Karpas-422 (cell line): Measurements from ENCODE around the gene PTDSS2. TPM values are rescaled to one million over a fixed set of nuclear protein-coding genes. Genes with fewer than 3 reads are reported as not detected.

ENCODE experiments used
- DNase-seq: peaks from one replicate; pipeline ENCODE4 v3.0.0-alpha.2; 2015
- H2AFZ ChIP-seq: fragments of 200-600 bp; sonication (generic); 2 replicates; pipeline ENCODE4 v1.6.1; 2014; ENCODE audit warnings: antibody characterized with exemption, low read length, mixed read lengths
- H3K27ac ChIP-seq: fragments of 200-600 bp; sonication (generic); 2 replicates; pipeline ENCODE4 v1.5.1; 2014; ENCODE audit warnings: mild to moderate bottlenecking, low read length, moderate library complexity
- H3K27me3 ChIP-seq: fragments of 200-600 bp; sonication (generic); 2 replicates; pipeline ENCODE4 v1.6.1; 2014; ENCODE audit warnings: low read length, mixed read lengths
- H3K36me3 ChIP-seq: fragments of 200-600 bp; sonication (generic); 2 replicates; pipeline ENCODE4 v1.6.1; 2014; ENCODE audit warnings: low read length, mixed read lengths; ENCODE audit not compliant: insufficient read depth
- H3K4me1 ChIP-seq: fragments of 200-600 bp; sonication (generic); 2 replicates; pipeline ENCODE4 v1.6.1; 2014; ENCODE audit warnings: mild to moderate bottlenecking, low read length, mixed read lengths
- H3K4me2 ChIP-seq: fragments of 200-600 bp; sonication (generic); 2 replicates; pipeline ENCODE4 v1.6.1; 2014; ENCODE audit warnings: low read length, low read depth, mild to moderate bottlenecking; ENCODE audit not compliant: poor library complexity, severe bottlenecking
- H3K4me3 ChIP-seq: fragments of 200-600 bp; sonication (generic); 2 replicates; pipeline ENCODE4 v1.5.1; 2014; ENCODE audit warnings: mild to moderate bottlenecking, antibody characterized with exemption, low read length, mixed read lengths
- H3K79me2 ChIP-seq: fragments of 200-600 bp; sonication (generic); 2 replicates; pipeline ENCODE4 v1.6.1; 2014; ENCODE audit warnings: mild to moderate bottlenecking, low read length, mixed read lengths
- H3K9ac ChIP-seq: fragments of 200-600 bp; sonication (generic); 2 replicates; pipeline ENCODE4 v1.6.0; 2014; ENCODE audit warnings: low read length
- H3K9me2 ChIP-seq: fragments of 200-600 bp; sonication (generic), shearing (Covaris generic); replicated peaks from 2 replicates; pipeline ENCODE4 v1.6.0; 2014; ENCODE audit warnings: mild to moderate bottlenecking, low read length, moderate library complexity; ENCODE audit not compliant: insufficient read depth
- H3K9me3 ChIP-seq: fragments of 300-700, 200-600 bp; sonication (generic); 2 replicates; pipeline ENCODE4 v1.6.1; 2014; ENCODE audit warnings: low read length, mixed read lengths
- H4K20me1 ChIP-seq: fragments of 200-600 bp; sonication (generic); 2 replicates; pipeline ENCODE4 v1.6.1; 2014; ENCODE audit warnings: mild to moderate bottlenecking, antibody characterized with exemption, low read length, low read depth; ENCODE audit not compliant: insufficient read depth
- total RNA-seq: library from RNA; depleted of rRNA; stranded (reverse); fragments of >200 nt; shearing (Covaris generic); gene quantifications from 2 replicates; pipeline ENCODE4 v1.2.3, GENCODE V29; 2014; ENCODE audit warnings: low replicate concordance

PTDSS2 gene
- total RNA-seq, 1 experiment from 2014 or later, result 13.5 TPM

DNA sequence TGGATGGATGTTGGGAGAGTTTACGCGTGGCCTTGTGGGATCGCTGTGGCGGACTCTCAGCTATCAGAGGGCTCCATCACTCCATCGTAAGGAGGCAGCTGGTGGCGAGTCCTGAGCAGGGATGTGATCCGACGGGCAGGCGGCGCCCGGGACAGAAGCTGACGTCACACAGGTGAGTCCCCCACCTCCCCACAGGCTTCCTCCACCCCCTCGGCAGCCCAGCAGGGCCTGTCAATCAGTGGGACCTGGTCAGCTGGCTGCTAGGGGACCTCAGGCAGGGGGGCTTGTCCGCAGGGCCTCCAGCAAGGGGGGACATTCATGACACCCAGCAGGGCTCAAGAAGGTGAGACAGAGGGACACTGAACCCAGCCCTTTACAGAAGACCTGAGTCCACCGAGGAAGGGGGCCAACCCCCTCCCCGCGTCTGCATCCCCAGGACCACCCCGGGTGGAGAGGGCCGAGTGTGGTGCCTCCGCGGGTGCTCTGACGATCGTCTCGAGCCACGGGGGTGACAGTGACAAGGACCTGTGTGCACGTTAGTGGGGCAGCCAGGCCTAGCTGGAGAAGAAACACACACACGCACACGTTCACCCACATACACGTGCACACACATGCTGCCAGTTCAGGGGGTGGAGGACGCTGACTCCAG, 78.2 kb downstream of the PTDSS2 start:
- H3K36me3 ChIP-seq, result no peaks in the 10 kb centered on the region; the same call in 1 of the 2 replicates
- H3K4me1 ChIP-seq, result peaks cover 4% of the 10 kb centered on the region; the same call in 1 of the 2 replicates
- H4K20me1 ChIP-seq, result peaks cover under 1% of the 10 kb centered on the region; the same call in 1 of the 2 replicates
- H3K79me2 ChIP-seq, result no peaks in the 10 kb centered on the region
- H2AFZ ChIP-seq, result no peak overlapping the region
- H3K27ac ChIP-seq, result no peak overlapping the region
- no peak for DNase-seq
- H3K4me2 ChIP-seq, result no peak overlapping the region
- H3K9me2 ChIP-seq, result no peaks in the 10 kb centered on the region
- no peak overlapping the region for H3K9ac ChIP-seq
- no peaks in the 10 kb centered on the region for H3K27me3 ChIP-seq
- no peak overlapping the region for H3K4me3 ChIP-seq
- H3K9me3 ChIP-seq, result no peaks in the 10 kb centered on the region

DNA sequence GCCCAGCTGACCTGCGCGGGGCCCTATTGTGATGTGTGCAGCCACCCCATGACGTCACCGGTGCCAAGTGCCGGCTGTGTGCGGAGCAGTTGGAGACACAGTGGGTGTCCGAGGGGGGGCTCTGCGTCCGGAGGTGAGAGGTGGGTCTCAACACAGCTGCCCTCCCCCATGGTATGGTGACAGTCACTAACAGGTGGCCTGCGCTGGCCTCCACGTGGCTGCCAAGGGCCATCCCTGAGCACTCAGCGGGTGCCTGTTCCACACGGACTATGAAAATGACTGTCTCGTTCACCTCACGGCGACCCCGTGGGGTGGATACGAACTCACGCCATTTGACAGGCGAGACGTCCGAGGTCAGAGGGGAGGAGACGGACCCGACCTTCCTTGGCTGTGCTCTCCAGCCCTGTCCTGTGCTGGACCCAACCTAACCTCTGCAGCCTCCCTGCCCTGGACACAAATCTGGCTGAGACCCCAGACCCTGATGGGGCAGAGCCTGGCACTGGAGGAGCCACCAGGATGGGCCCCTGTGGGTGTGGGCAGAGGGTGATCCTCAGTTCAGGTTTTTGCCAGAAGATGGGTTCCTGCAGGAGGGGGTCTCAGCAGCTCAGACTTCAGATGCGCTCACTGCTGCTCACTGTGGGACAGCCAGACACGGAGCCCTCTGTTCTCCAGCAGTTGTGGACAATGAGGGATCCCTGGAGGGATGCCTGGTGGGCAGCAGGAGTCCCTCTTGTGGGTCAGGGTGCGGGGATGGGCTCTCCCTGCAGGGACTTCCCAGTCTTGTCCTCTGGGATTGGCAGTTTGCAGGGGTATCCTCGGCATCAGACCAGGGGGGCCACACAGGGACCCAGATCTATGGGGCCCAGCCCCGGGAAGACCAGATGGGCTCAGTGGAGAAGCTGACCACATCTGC, 79.0 kb downstream of the PTDSS2 start:
- H3K9me2 ChIP-seq, result no peaks in the 10 kb centered on the region
- no peak overlapping the region for H3K4me3 ChIP-seq
- H3K4me1 ChIP-seq, result peaks cover 5% of the 10 kb centered on the region
- no peaks in the 10 kb centered on the region for H3K79me2 ChIP-seq
- no peak overlapping the region for H3K4me2 ChIP-seq
- peaks cover 8% of the 10 kb centered on the region for H4K20me1 ChIP-seq
- H3K27ac ChIP-seq, result no peak overlapping the region
- no peaks in the 10 kb centered on the region for H3K27me3 ChIP-seq
- no peak overlapping the region for H2AFZ ChIP-seq
- DNase-seq, result no peak
- H3K9me3 ChIP-seq, result no peaks in the 10 kb centered on the region
- no peak overlapping the region for H3K9ac ChIP-seq
- H3K36me3 ChIP-seq, result no peaks in the 10 kb centered on the region; the same call in 1 of the 2 replicates

DNA sequence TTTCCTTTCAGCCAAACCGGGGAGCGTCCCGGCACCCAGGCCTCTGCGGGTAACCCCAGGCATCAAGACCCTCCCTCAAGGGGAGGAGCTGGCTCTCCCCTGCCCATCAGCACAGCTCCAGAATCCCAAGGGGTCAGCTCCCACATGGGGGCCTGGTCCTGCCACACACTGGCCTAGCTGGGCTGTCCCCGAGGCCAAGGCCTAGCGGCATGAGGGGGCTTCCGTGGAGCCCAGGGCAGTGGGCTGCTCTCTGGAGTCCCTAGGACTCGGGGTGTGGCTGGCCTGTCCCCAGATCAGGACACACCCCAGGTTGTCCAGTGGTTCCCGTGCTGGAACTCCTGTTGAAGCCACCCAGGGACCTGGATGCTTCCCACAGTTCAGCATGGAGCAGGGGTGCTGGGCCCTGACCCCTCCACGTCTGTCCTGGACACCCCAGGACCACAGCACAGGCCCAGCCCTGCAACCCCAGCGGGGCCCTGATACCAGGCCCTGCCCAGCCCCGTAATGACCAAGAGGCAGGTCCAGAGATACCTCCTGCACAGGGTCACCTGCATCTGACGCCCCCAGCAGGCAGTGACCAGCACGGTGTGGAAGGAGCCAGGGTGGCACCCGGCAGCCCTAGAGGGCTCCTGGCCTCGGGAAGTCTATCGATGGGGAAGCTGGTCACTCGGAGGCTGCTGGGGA, 79.8 kb downstream of the PTDSS2 start:
- Histone ChIP-seq H3K27me3 (no peaks in the 10 kb centered on the region), H2AFZ (no peak overlapping the region)
- no peak for DNase-seq

DNA sequence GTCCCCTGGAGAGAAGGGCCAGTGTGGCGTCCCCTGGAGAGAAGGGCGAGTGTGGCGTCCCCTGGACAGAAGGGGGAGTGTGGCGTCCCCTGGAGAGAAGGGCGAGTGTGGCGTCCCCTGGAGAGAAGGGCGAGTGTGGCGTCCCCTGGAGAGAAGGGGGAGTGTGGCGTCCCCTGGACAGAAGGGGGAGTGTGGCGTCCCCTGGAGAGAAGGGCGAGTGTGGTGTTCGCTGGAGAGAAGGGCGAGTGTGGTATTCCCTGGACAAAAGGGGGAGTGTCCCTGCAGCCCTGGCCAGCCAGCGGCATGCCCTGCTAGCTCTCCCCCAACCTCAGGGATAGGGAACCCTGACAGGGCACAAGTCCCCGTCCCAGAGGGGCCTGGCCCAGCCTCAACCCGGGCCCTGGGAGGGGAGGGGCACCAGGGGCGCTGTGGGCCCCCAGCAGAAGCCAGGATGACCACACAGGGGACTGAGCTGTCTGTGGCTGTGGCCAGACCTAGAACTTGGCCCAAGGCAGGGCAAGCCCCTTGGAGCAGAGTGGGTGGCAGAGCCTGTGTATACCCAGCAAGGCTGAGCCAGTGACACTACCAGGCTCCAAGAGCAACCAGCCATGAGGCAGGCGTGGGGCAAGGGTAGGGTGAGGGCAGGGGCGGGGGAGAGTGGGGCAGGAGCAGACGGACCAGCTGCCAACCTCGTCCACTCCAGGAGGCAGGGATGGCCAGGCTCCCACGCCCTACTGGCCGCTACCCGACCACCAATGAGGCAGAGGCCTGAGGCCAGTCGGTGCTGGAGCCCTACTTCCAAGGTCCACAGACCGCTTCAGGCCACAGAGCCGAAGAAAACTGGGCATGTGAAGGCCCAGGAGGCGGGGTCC, 81.1 kb downstream of the PTDSS2 start:
- H3K4me3 ChIP-seq, result no peak overlapping the region
- no peak overlapping the region for H3K4me2 ChIP-seq
- H3K27me3 ChIP-seq, result no peaks in the 10 kb centered on the region
- no peaks in the 10 kb centered on the region for H3K9me3 ChIP-seq
- H3K4me1 ChIP-seq, result peaks cover 14% of the 10 kb centered on the region
- no peak overlapping the region for H3K27ac ChIP-seq
- H3K79me2 ChIP-seq, result peaks cover 7% of the 10 kb centered on the region; the same call in 1 of the 2 replicates
- H2AFZ ChIP-seq, result no peak overlapping the region
- no peak for DNase-seq
- peaks cover 15% of the 10 kb centered on the region for H4K20me1 ChIP-seq
- H3K9me2 ChIP-seq, result no peaks in the 10 kb centered on the region
- H3K9ac ChIP-seq, result no peak overlapping the region
- H3K36me3 ChIP-seq, result no peaks in the 10 kb centered on the region; the same call in 1 of the 2 replicates

More for the DNA sequence above, 79.8 kb downstream of the PTDSS2 start:
- Histone ChIP-seq H3K9me2 (no peaks in the 10 kb centered on the region), H3K9me3 (no peaks in the 10 kb centered on the region), H3K4me3 (no peak overlapping the region), H3K27ac (no peak overlapping the region), H3K4me1 (peaks cover 12% of the 10 kb centered on the region), H3K36me3 (no peaks in the 10 kb centered on the region; the same call in 1 of the 2 replicates), H3K79me2 (peaks cover 6% of the 10 kb centered on the region; the same call in 1 of the 2 replicates), H3K4me2 (no peak overlapping the region), H3K9ac (no peak overlapping the region), H4K20me1 (peaks cover 15% of the 10 kb centered on the region)

DNA sequence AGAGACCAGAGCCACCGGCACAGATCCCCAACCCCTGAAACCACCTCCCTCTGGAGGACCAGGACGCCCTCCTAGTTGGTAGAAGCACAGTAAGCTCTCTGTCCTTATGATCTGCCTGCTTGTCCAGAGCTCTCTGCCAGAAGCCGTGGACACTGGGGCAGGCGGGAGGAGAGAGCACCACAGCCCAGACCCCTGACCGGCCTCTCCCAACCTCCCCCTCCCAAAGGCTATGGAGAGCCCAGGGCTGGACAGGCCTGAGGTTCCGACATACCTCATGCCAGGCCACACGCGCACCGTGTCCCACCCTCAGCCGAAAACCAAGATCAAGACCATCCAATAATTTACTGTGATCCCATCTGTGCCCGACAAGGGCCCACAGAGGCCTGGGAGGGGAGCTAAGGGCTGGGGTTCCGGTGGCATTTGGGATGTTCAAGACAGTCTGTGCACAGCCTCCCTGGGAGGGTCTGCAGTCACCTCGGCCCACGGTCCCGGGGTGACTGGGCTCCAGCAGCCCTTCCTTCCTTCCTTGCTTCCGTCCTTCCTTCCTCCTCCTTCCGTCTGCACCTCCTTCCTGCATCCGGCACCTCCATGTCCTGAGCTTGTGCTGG, 81.9 kb downstream of the PTDSS2 start:
- no peaks in the 10 kb centered on the region; the same call in 1 of the 2 replicates for H3K36me3 ChIP-seq
- no peak overlapping the region for H3K9ac ChIP-seq
- no peak overlapping the region for H2AFZ ChIP-seq
- peaks cover 15% of the 10 kb centered on the region for H4K20me1 ChIP-seq
- H3K4me2 ChIP-seq, result no peak overlapping the region
- no peak for DNase-seq
- H3K79me2 ChIP-seq, result peaks cover 7% of the 10 kb centered on the region; the same call in 1 of the 2 replicates
- no peaks in the 10 kb centered on the region for H3K9me3 ChIP-seq
- no peak overlapping the region for H3K27ac ChIP-seq
- no peaks in the 10 kb centered on the region for H3K27me3 ChIP-seq
- H3K4me3 ChIP-seq, result no peak overlapping the region
- H3K4me1 ChIP-seq, result peaks cover 23% of the 10 kb centered on the region
- H3K9me2 ChIP-seq, result no peaks in the 10 kb centered on the region

DNA sequence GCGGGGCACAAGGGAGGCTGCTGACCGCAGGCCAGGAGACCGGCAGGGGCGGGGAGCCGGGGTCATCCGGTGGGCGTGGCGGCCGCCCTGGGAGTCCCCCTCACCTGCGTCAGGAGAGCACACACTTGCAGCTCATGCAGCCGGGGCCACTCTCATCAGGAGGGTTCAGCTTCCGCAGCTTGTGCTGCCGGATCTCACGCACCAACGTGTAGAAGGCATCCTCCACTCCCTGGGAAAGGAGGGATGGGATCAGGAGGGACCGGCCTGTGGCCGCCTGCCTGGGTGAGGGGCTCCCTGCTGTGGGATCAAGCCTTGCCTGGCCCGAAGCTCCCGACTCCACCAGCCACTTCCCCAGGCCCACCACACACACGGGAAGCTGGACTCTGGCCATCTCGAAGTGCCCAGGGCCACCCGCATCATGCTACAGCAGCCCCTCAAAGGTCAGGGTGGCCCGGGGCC, 82.5 kb downstream of the PTDSS2 start:
- H3K27me3 ChIP-seq, result no peaks in the 10 kb centered on the region
- H3K9me3 ChIP-seq, result no peaks in the 10 kb centered on the region
- H3K9me2 ChIP-seq, result no peaks in the 10 kb centered on the region
- H3K27ac ChIP-seq, result no peak overlapping the region
- H3K4me1 ChIP-seq, result peaks cover 27% of the 10 kb centered on the region
- no peak overlapping the region for H2AFZ ChIP-seq
- H3K9ac ChIP-seq, result no peak overlapping the region
- H3K79me2 ChIP-seq, result peaks cover 7% of the 10 kb centered on the region; the same call in 1 of the 2 replicates
- H3K36me3 ChIP-seq, result no peaks in the 10 kb centered on the region; the same call in 1 of the 2 replicates
- H3K4me3 ChIP-seq, result no peak overlapping the region
- peaks cover 15% of the 10 kb centered on the region for H4K20me1 ChIP-seq
- no peak for DNase-seq
- H3K4me2 ChIP-seq, result no peak overlapping the region

DNA sequence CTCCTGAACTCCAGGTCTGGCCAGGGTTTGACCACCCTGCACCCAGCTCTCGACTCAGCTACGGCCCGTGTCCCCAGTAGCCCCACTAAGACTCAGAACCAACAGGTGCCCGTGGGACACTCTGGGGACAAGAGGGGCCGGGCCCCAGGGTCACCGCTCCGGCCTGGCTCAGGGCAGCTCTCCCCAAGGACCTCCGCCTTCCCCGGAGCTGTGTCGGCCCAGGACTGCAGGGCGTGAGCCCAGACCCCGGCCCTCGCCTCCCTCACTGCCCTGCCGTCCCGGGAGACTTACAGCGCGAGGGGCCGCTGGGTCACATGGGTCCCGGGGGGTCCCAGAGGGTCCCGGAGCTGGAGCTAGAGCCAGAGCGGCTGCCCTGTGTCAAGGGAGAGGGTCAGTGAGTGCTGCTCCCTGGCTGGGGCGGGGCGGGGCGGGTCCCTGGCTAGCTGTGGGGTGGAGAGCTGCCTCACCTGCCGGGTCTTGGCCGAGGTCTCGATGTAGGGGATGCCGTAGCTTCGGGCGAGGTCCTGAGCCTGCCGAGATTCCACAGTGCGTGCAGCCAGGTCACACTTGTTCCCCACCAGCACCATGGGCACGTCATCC, 83.0 kb downstream of the PTDSS2 start:
- no peak overlapping the region for H3K9ac ChIP-seq

More for the DNA sequence above, 83.0 kb downstream of the PTDSS2 start:
- H4K20me1 ChIP-seq, result peaks cover 15% of the 10 kb centered on the region
- no peak overlapping the region for H3K27ac ChIP-seq
- DNase-seq, result no peak
- H3K9me3 ChIP-seq, result no peaks in the 10 kb centered on the region
- H3K79me2 ChIP-seq, result peaks cover 7% of the 10 kb centered on the region; the same call in 1 of the 2 replicates
- no peaks in the 10 kb centered on the region for H3K9me2 ChIP-seq
- H3K36me3 ChIP-seq, result no peaks in the 10 kb centered on the region; the same call in 1 of the 2 replicates
- no peaks in the 10 kb centered on the region for H3K27me3 ChIP-seq
- H2AFZ ChIP-seq, result no peak overlapping the region
- H3K4me2 ChIP-seq, result no peak overlapping the region
- no peak overlapping the region for H3K4me3 ChIP-seq
- peaks cover 32% of the 10 kb centered on the region for H3K4me1 ChIP-seq
